ENCODE data around the gene PTCSC3.

DNA sequence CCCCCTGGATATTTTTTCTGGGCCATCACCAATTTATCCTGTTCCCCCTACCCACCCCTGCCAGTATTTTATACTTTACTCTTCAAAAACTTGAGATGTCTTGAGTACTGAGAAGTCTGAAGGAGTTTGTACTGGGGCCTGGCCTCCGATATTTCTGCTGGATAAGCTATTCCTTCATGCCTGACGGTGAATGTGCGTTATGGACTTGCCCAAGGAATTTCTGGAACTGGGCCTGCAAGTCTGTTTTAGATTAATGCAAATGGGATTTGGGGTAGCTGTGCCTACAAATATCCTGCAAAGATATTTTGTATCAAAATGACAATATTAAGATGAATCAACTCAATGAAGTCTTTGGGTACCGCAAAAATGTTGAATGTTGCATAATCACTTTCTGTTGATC, at the start of gene PTCSC3:
- TF ChIP-seq CTCF (conservative IDR thresholded peaks at IDR 0.05; ENCODE audit: low read depth, low read length) = no peak
- no peak for TF ChIP-seq EZH2 (IDR thresholded peaks at IDR 0.05; ENCODE audit: borderline replicate concordance, low read depth, low read length, poor library complexity, severe bottlenecking)

Data from A673 (cell line).